ENCODE measurements around the gene MTREX.

GRCh38 chr5:55421074-55421529 is 113.3 kb downstream of the MTREX start:
- no peak for TF ChIP-seq CTCF (IDR thresholded peaks at IDR 0.05; ENCODE audit: poor library complexity)
- no peak for TF ChIP-seq EZH2phosphoT487 (IDR thresholded peaks at IDR 0.05; ENCODE audit: low read depth, severe bottlenecking, unreplicated experiment)
- TF ChIP-seq EZH2 (IDR thresholded peaks at IDR 0.05; ENCODE audit: borderline replicate concordance): no peak

Data from hepatocyte (in vitro differentiated cells).